Stimulated activated naive CD8-positive, alpha-beta T cell treated with anti-CD3 and anti-CD28 coated beads, Interleukin-15, amount 100 ng/mL, for 72 hours (primary cell): Measurements from ENCODE around the gene PEAK1.

Experiments
- ATAC-seq: fragments of 150-1000 bp; cut with Tn5 transposase; 2 replicates; pipeline ENCODE4 v1.10.0; 2021; ENCODE audit warnings: mild to moderate bottlenecking, moderate library complexity
- DNase-seq, 2 donors: peaks; one replicate each; pipeline ENCODE4 v3.0.0; 2021 to 2022
- H3K27ac Mint-ChIP-seq, 2 donors: one replicate each; pipeline ENCODE4 v1.8.0; 2022; ENCODE audit warnings: mild to moderate bottlenecking in 2 of 2, mixed read lengths in 2 of 2, moderate library complexity in 2 of 2
- H3K27me3 Mint-ChIP-seq: one replicate; pipeline ENCODE4 v1.8.0; 2022; ENCODE audit warnings: mixed read lengths
- H3K4me1 Mint-ChIP-seq: one replicate; pipeline ENCODE4 v1.8.0; 2022; ENCODE audit warnings: mild to moderate bottlenecking, mixed read lengths
- H3K4me3 Mint-ChIP-seq, 2 donors: one replicate each; pipeline ENCODE4 v1.8.0; 2022; ENCODE audit warnings: mild to moderate bottlenecking in 2 of 2, mixed read lengths in 2 of 2, moderate library complexity in 1 of 2
- H3K9me3 Mint-ChIP-seq, 2 donors: one replicate each; pipeline ENCODE4 v1.8.0; 2022; ENCODE audit warnings: mixed read lengths in 2 of 2

The PEAK1 gene

GRCh38 chr15:77057072-77057471 lies 362.8 kb downstream of the PEAK1 start:
- H3K4me3 Mint-ChIP-seq, result no peak overlapping the region
- H3K27ac Mint-ChIP-seq, result peak overlapping the region in 1 of 2 donors; percentile 59
- no peaks in the 10 kb centered on the region for H3K27me3 Mint-ChIP-seq
- DNase-seq (no peak), ATAC-seq (no peak)
- H3K4me1 Mint-ChIP-seq, result peaks cover 42% of the 10 kb centered on the region
- no peaks in the 10 kb centered on the region for H3K9me3 Mint-ChIP-seq

GRCh38 chr15:77053709-77054108 lies 366.2 kb downstream of the PEAK1 start:
- H3K9me3 Mint-ChIP-seq, result no peaks in the 10 kb centered on the region
- H3K4me1 Mint-ChIP-seq, result peaks cover 25% of the 10 kb centered on the region
- H3K27ac Mint-ChIP-seq, result no peak overlapping the region
- no peak for ATAC-seq
- no peak for DNase-seq
- no peaks in the 10 kb centered on the region for H3K27me3 Mint-ChIP-seq
- H3K4me3 Mint-ChIP-seq, result no peak overlapping the region

GRCh38 chr15:77052556-77052955 lies 367.3 kb downstream of the PEAK1 start:
- no peak for ATAC-seq
- H3K4me3 Mint-ChIP-seq, result no peak overlapping the region
- no peak overlapping the region for H3K27ac Mint-ChIP-seq
- no peaks in the 10 kb centered on the region for H3K27me3 Mint-ChIP-seq
- no peak for DNase-seq
- H3K9me3 Mint-ChIP-seq, result no peaks in the 10 kb centered on the region
- peaks cover 13% of the 10 kb centered on the region for H3K4me1 Mint-ChIP-seq
